ENCODE data around the gene AP5S1. TPM values are rescaled to one million over a fixed set of nuclear protein-coding genes. Genes with fewer than 3 reads are reported as not detected.

AP5S1 gene
- total and polyA plus RNA-seq, 10 of the 15 experiments (the other 5 are each of a cell fraction or from before 2014, with no cell fraction given): 3.8 to 13.2 (median 7.8) TPM

DNA sequence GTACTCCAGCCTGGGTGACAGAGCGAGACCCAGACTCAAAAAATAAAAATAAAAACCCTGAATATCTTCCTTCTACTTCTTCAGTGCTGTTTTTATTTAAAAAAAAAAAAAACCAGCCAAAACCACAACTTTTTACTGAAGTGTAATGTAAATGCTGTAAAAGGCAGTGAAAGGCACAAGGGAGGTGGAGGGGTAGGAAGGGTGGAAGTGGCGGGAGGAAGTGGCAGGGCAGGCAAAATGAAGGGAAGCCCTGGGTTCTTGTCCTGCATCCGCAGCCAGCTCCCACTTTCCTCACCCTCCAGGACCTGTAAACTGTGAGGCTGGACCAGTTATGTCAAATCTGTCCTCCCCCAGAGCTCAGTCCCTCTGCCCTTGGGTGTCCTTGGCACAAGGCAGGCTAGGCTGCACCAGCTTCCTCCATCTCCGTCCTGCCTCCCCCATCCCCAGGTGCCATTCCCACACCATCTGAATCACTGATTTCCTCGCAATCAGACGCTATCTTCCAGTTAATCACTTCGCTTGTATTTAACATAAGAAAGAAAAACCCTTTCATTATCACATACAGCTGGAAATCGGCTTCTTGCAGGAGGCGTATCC is 55.1 kb downstream of the AP5S1 start:
- H4K20me1 ChIP-seq (ENCODE audit: control insufficient read depth, insufficient read depth): no peaks in the 10 kb centered on the region
- no TSS peak for BruUV-seq (replicated peaks)
- no peak overlapping the region for H3K4me2 ChIP-seq (ENCODE audit: control insufficient read depth, insufficient read depth)
- H3K4me1 ChIP-seq (ENCODE audit: control insufficient read depth, insufficient read depth, low read length): no peaks in the 10 kb centered on the region
- no peak overlapping the region for H2AFZ ChIP-seq (ENCODE audit: control insufficient read depth, low read depth, low read length)
- RAD21 ChIA-PET (ENCODE audit: unreplicated experiment): no interaction called here
- WGBS (ENCODE audit: insufficient coverage, insufficient replicate concordance, low lambda C conversion rate, missing lambda C conversion rate): 83% methylated on average over 9 of the region's 9 CpGs
- no peaks in the 10 kb centered on the region; a peak in 2 of 4 replicates for H3K36me3 ChIP-seq (ENCODE audit: control insufficient read depth in 2 of 2, insufficient read depth in 2 of 2, low read length in 1 of 2)
- H3K9me3 ChIP-seq (replicated peaks; ENCODE audit: control insufficient read depth, insufficient read depth, low read length): no peaks in the 10 kb centered on the region
- ATAC-seq: no peak
- CTCF ChIA-PET: interaction anchor here (0.6 to 1.2 kb wide), 2 partner anchors 20 to 194 kb away, joined by 4 to 5 read pairs; no protein-coding TSS in a partner anchor
- no peak for DNase-seq (ENCODE audit: low read depth, low spot score)
- SMC1A ChIA-PET (ENCODE audit: uncharacterized antibody, unreplicated experiment): interaction anchor here (0.5 to 0.7 kb wide), 3 partner anchors 16 to 216 kb away, joined by 3 to 5 read pairs (median 3); no protein-coding TSS in a partner anchor
- intact Hi-C loops (cut with micrococcal nuclease; ENCODE audit: unreplicated experiment) (no loop called here), in situ Hi-C loops (cut with MboI) (no loop called here)
- no peak for FAIRE-seq
- TF ChIP-seq SREBF2 (IDR thresholded peaks at IDR 0.05; ENCODE audit: low read length) (no peak), ETV6 (conservative IDR thresholded peaks at IDR 0.05 in 1 of 2, IDR thresholded peaks at IDR 0.05 in 1 of 2; ENCODE audit: borderline replicate concordance in 1 of 2, low read depth in 1 of 2) (no peak), CBX5 (IDR thresholded peaks at IDR 0.05; ENCODE audit: low read depth) (no peak), EGR1 (IDR thresholded peaks at IDR 0.05; ENCODE audit: borderline replicate concordance in 1 of 2, low read depth in 2 of 2, low read length in 2 of 2) (no peak), CHD2 (IDR thresholded peaks at IDR 0.05; ENCODE audit: borderline replicate concordance, low read depth, low read length) (no peak), NFIC (IDR thresholded peaks at IDR 0.05; ENCODE audit: low read depth, low read length) (no peak), TCF3 (IDR thresholded peaks at IDR 0.05; ENCODE audit: borderline replicate concordance, insufficient read depth, low read depth, low read length) (no peak), MEF2B (IDR thresholded peaks at IDR 0.05; ENCODE audit: partially characterized antibody, poor library complexity, severe bottlenecking) (no peak)
- TF ChIP-seq, protein P1, sequence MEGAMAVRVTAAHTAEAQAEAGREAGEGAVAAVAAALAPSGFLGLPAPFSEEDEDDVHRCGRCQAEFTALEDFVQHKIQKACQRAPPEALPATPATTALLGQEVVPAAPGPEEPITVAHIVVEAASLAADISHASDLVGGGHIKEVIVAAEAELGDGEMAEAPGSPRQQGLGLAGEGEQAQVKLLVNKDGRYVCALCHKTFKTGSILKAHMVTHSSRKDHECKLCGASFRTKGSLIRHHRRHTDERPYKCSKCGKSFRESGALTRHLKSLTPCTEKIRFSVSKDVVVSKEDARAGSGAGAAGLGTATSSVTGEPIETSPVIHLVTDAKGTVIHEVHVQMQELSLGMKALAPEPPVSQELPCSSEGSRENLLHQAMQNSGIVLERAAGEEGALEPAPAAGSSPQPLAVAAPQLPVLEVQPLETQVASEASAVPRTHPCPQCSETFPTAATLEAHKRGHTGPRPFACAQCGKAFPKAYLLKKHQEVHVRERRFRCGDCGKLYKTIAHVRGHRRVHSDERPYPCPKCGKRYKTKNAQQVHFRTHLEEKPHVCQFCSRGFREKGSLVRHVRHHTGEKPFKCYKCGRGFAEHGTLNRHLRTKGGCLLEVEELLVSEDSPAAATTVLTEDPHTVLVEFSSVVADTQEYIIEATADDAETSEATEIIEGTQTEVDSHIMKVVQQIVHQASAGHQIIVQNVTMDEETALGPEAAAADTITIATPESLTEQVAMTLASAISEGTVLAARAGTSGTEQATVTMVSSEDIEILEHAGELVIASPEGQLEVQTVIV (IDR thresholded peaks at IDR 0.05; ENCODE audit: borderline replicate concordance, partially characterized antibody): no peak
- TF ChIP-seq, protein P2, sequence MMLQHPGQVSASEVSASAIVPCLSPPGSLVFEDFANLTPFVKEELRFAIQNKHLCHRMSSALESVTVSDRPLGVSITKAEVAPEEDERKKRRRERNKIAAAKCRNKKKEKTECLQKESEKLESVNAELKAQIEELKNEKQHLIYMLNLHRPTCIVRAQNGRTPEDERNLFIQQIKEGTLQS (IDR thresholded peaks at IDR 0.05; ENCODE audit: borderline replicate concordance, extremely low read depth, low read depth, low read length): no peak
- POLR2A ChIA-PET: interaction anchor here (0.5 to 1.0 kb wide), 5 partner anchors 9 to 1276 kb away, joined by 3 to 5 read pairs (median 4); no protein-coding TSS in a partner anchor
- no peak overlapping the region for H3K4me3 ChIP-seq
- H3K27me3 ChIP-seq (replicated peaks in 1 of 2; ENCODE audit: control insufficient read depth in 2 of 2, insufficient read depth in 2 of 2, low read length in 1 of 2): no peaks in the 10 kb centered on the region
- no peaks in the 10 kb centered on the region for H3K79me2 ChIP-seq (ENCODE audit: control insufficient read depth, insufficient read depth, low read length)
- H3K27ac ChIP-seq (ENCODE audit: control insufficient read depth, insufficient read depth): no peak overlapping the region
- H3K9ac ChIP-seq (ENCODE audit: control insufficient read depth, insufficient read depth, low read length): no peak overlapping the region
